GM12891 (cell line): Measurements from ENCODE around the gene SLC7A10.

Experiments used
- PAX5 ChIP-seq: IDR thresholded peaks from 2 replicates; pipeline ENCODE4 v1.6.1; 2011; ENCODE audit warnings: low read length, moderate library complexity, mild to moderate bottlenecking; ENCODE audit not compliant: insufficient read depth, severe bottlenecking
- POLR2A ChIP-seq: IDR thresholded peaks from 2 replicates; pipeline ENCODE4 v1.6.1; 2011; ENCODE audit warnings: low read depth, low read length, control low read depth
- POLR2AphosphoS5 ChIP-seq: IDR thresholded peaks from 2 replicates; pipeline ENCODE4 v1.6.1; 2011; ENCODE audit warnings: low read depth, low read length, control low read depth
- POU2F2 ChIP-seq: IDR thresholded peaks from 2 replicates; pipeline ENCODE4 v1.6.1; 2011; ENCODE audit warnings: low read depth, mild to moderate bottlenecking, control low read depth, low read length, moderate library complexity
- SPI1 ChIP-seq: IDR thresholded peaks from 2 replicates; pipeline ENCODE4 v1.6.1; 2011; ENCODE audit warnings: low read depth, low read length, control low read depth
- TAF1 ChIP-seq: IDR thresholded peaks from 2 replicates; pipeline ENCODE4 v1.6.1; 2011; ENCODE audit warnings: low read depth, low read length, control low read depth

GRCh38 chr19:33246709-33247440 is 21.2 kb upstream of the SLC7A10 start:
- TF ChIP-seq POLR2A (no peak), TAF1 (no peak), POLR2AphosphoS5 (no peak), SPI1 (no peak), PAX5 (no peak), POU2F2 (no peak)
